Left kidney (tissue), 8 donors: Measurements from ENCODE around the gene ACTR10. TPM values are rescaled to one million over a fixed set of nuclear protein-coding genes. Genes with fewer than 3 reads are reported as not detected.

Source experiments
- DNase-seq: peaks from one replicate; pipeline ENCODE4 v3.0.0-alpha.2; 2013
- long read RNA-seq, 8 donors: transcript quantifications; one replicate each; lab custom pipeline, GENCODE V29; 2026
- polyA plus RNA-seq: library from polyadenylated mRNA; unstranded; fragments of 120-200 nt; gene quantifications from one replicate; pipeline ENCODE4 v1.2.1, GENCODE V29; 2013; ENCODE audit not compliant: insufficient read length

The ACTR10 gene
- 112 TPM for polyA plus RNA-seq
- long read RNA-seq, donor 1, transcript ACTR10-201 (13 exons, 2,419 nt), result major isoform, 37 of 51 reads
- long read RNA-seq, donor 1, partial matches to known transcripts, result 12 of 51 reads
- long read RNA-seq, donor 1, other reads (novel, unspliced or antisense), result 0 of 51 reads
- long read RNA-seq, donor 2, transcript ACTR10-201 (13 exons, 2,419 nt), result major isoform, 37 of 58 reads
- long read RNA-seq, donor 2, partial matches to known transcripts, result 20 of 58 reads
- long read RNA-seq, donor 2, other reads (novel, unspliced or antisense), result 0 of 58 reads
- long read RNA-seq, donor 3, transcript ACTR10-201 (13 exons, 2,419 nt), result major isoform, 28 of 41 reads
- long read RNA-seq, donor 3, partial matches to known transcripts, result 11 of 41 reads
- long read RNA-seq, donor 3, other reads (novel, unspliced or antisense), result 0 of 41 reads
- long read RNA-seq, donor 4, partial matches to known transcripts, result 0 of 1 reads
- long read RNA-seq, donor 4, other reads (novel, unspliced or antisense), result 0 of 1 reads
- long read RNA-seq, donor 5, transcript ACTR10-201 (13 exons, 2,419 nt), result major isoform, 70 of 122 reads
- long read RNA-seq, donor 5, partial matches to known transcripts, result 48 of 122 reads
- long read RNA-seq, donor 5, other reads (novel, unspliced or antisense), result 0 of 122 reads
- long read RNA-seq, donor 6, transcript ACTR10-201 (13 exons, 2,419 nt), result major isoform, 44 of 72 reads
- long read RNA-seq, donor 6, partial matches to known transcripts, result 26 of 72 reads
- long read RNA-seq, donor 6, other reads (novel, unspliced or antisense), result 0 of 72 reads
- long read RNA-seq, donor 7, transcript ACTR10-201 (13 exons, 2,419 nt), result major isoform, 46 of 48 reads
- long read RNA-seq, donor 7, partial matches to known transcripts, result 0 of 48 reads
- long read RNA-seq, donor 7, other reads (novel, unspliced or antisense), result 0 of 48 reads
- long read RNA-seq, donor 8, transcript ACTR10-201 (13 exons, 2,419 nt), result major isoform, 13 of 21 reads
- long read RNA-seq, donor 8, partial matches to known transcripts, result 5 of 21 reads
- long read RNA-seq, donor 8, other reads (novel, unspliced or antisense), result 0 of 21 reads

GRCh38 chr14:58199726-58200479 is at the start of gene ACTR10:
Gene ACTR10 (plus strand): TSS chr14:58200149. CDS start chr14:58200218, 69 bp downstream.
- peak; percentile 87 for DNase-seq

GRCh38 chr14:58150243-58150805 is 49.6 kb upstream of the ACTR10 start:
- DNase-seq, result no peak

GRCh38 chr14:58151133-58152013 is 48.6 kb upstream of the ACTR10 start:
- peak; percentile 44 for DNase-seq

- DNase-seq, result peak; percentile 89
Observed at GRCh38 chr14:58152014-58152857, 47.7 kb upstream of the ACTR10 start, which contains the start of gene ARMH4. Gene ARMH4 (minus strand): TSS chr14:58152213. CDS start chr14:58139358, 12,855 bp downstream.

- DNase-seq, result no peak
Observed at GRCh38 chr14:58160561-58160960, 39.4 kb upstream of the ACTR10 start.

- DNase-seq, result peak; percentile 77
Observed at GRCh38 chr14:58166005-58166983, 33.7 kb upstream of the ACTR10 start.

GRCh38 chr14:58167057-58167456 is 32.9 kb upstream of the ACTR10 start:
- DNase-seq, result no peak

- no peak for DNase-seq
Observed at GRCh38 chr14:58167891-58168290, 32.1 kb upstream of the ACTR10 start.

GRCh38 chr14:58171090-58171489 is 28.9 kb upstream of the ACTR10 start:
- peak; percentile 32 for DNase-seq

GRCh38 chr14:58177125-58177524 is 22.8 kb upstream of the ACTR10 start:
- DNase-seq, result no peak

- DNase-seq, result no peak
Observed at GRCh38 chr14:58189176-58189575, 10.8 kb upstream of the ACTR10 start.

GRCh38 chr14:58191763-58192601 is 8.0 kb upstream of the ACTR10 start:
- no peak for DNase-seq

GRCh38 chr14:58193542-58193941 is 6.4 kb upstream of the ACTR10 start:
- no peak for DNase-seq

- DNase-seq, result no peak
Observed at GRCh38 chr14:58196198-58196597, 3.8 kb upstream of the ACTR10 start.

- DNase-seq, result no peak
Observed at GRCh38 chr14:58198086-58198485, 1.9 kb upstream of the ACTR10 start.

- no peak for DNase-seq
Observed at GRCh38 chr14:58200480-58200841, 512 bp downstream of the ACTR10 start.

- peak; percentile 8 for DNase-seq
Observed at GRCh38 chr14:58200846-58201245, 897 bp downstream of the ACTR10 start.
